ENCODE measurements around the gene RAD18. TPM values are rescaled to one million over a fixed set of nuclear protein-coding genes. Genes with fewer than 3 reads are reported as not detected.

Gene RAD18
- total RNA-seq, 1 donor from 2014 or later = 8.5 TPM

- no peak for DNase-seq
- intact Hi-C loops (cut with micrococcal nuclease) = no loop called here
- no peak for ATAC-seq
These were observed 33.4 kb downstream of the RAD18 start for GRCh38 chr3:8929860-8930259.

GRCh38 chr3:8914491-8914890 is 48.8 kb downstream of the RAD18 start:
- intact Hi-C loops (cut with micrococcal nuclease) = no loop called here
- ATAC-seq = no peak
- no peak for DNase-seq

- intact Hi-C loops (cut with micrococcal nuclease) = no loop called here
- DNase-seq (no peak), ATAC-seq (no peak)
These were observed 51.5 kb downstream of the RAD18 start for GRCh38 chr3:8911781-8912180.

- intact Hi-C loops (cut with micrococcal nuclease) = no loop called here
- no peak for DNase-seq
These were observed 54.1 kb downstream of the RAD18 start for GRCh38 chr3:8909160-8909559.

GRCh38 chr3:8903191-8903590 is 60.1 kb downstream of the RAD18 start:
- ATAC-seq (no peak), DNase-seq (no peak)
- intact Hi-C loops (cut with micrococcal nuclease) = no loop called here

More at GRCh38 chr3:8909160-8909559, 54.1 kb downstream of the RAD18 start:
- no peak for ATAC-seq

- ATAC-seq (no peak), DNase-seq (no peak)
- intact Hi-C loops (cut with micrococcal nuclease) = no loop called here
These were observed 62.4 kb downstream of the RAD18 start for GRCh38 chr3:8900869-8901268.

GRCh38 chr3:8899876-8900460 is 63.3 kb downstream of the RAD18 start:
- ATAC-seq (no peak), DNase-seq (no peak)
- intact Hi-C loops (cut with micrococcal nuclease) = no loop called here

- no peak for ATAC-seq
- DNase-seq = no peak
- intact Hi-C loops (cut with micrococcal nuclease) = no loop called here
These were observed 67.4 kb downstream of the RAD18 start for GRCh38 chr3:8895829-8896228.

GRCh38 chr3:8893001-8893400 is 70.3 kb downstream of the RAD18 start:
- no peak for DNase-seq
- no peak for ATAC-seq
- intact Hi-C loops (cut with micrococcal nuclease) = no loop called here

GRCh38 chr3:8891774-8892173 is 71.5 kb downstream of the RAD18 start:
- intact Hi-C loops (cut with micrococcal nuclease) = no loop called here
- ATAC-seq (no peak), DNase-seq (no peak)

- ATAC-seq (no peak), DNase-seq (no peak)
- intact Hi-C loops (cut with micrococcal nuclease) = no loop called here
These were observed 72.0 kb downstream of the RAD18 start for GRCh38 chr3:8891303-8891702.

- ATAC-seq (no peak), DNase-seq (no peak)
- intact Hi-C loops (cut with micrococcal nuclease) = no loop called here
These were observed 74.9 kb downstream of the RAD18 start for GRCh38 chr3:8888301-8888915.

GRCh38 chr3:8887435-8888300 is 75.6 kb downstream of the RAD18 start:
- intact Hi-C loops (cut with micrococcal nuclease) = no loop called here
- ATAC-seq = peak; percentile 31
- DNase-seq = no peak

GRCh38 chr3:8886546-8886945 is 76.7 kb downstream of the RAD18 start:
- DNase-seq (no peak), ATAC-seq (no peak)
- intact Hi-C loops (cut with micrococcal nuclease) = no loop called here

GRCh38 chr3:8885536-8886316 is 77.5 kb downstream of the RAD18 start:
- intact Hi-C loops (cut with micrococcal nuclease) = no loop called here
- no peak for ATAC-seq
- DNase-seq = no peak

GRCh38 chr3:8884630-8885290 is 78.5 kb downstream of the RAD18 start:
- ATAC-seq (no peak), DNase-seq (no peak)
- intact Hi-C loops (cut with micrococcal nuclease) = no loop called here

- ATAC-seq (no peak), DNase-seq (no peak)
- intact Hi-C loops (cut with micrococcal nuclease) = no loop called here
These were observed 80.6 kb downstream of the RAD18 start for GRCh38 chr3:8882642-8883041.

GRCh38 chr3:8882171-8882593 is 81.1 kb downstream of the RAD18 start:
- ATAC-seq (no peak), DNase-seq (no peak)
- intact Hi-C loops (cut with micrococcal nuclease) = no loop called here

- intact Hi-C loops (cut with micrococcal nuclease) = no loop called here
- ATAC-seq (no peak), DNase-seq (no peak)
These were observed 83.8 kb downstream of the RAD18 start for GRCh38 chr3:8879347-8879944.

Measured in left ventricle myocardium superior (tissue), 1 donor.